ENCODE measurements around the gene NT5DC1. TPM values are rescaled to one million over a fixed set of nuclear protein-coding genes. Genes with fewer than 3 reads are reported as not detected.
"Not testable (repeated sequence)": the region's sequence is repeated elsewhere in the genome, so short reads cannot be mapped to it uniquely, and the experiment has no call there.

NT5DC1 gene
- total RNA-seq, 1 donor, result 7.8 TPM

GRCh38 chr6:116280933-116281316 is 180.3 kb downstream of the NT5DC1 start:
- DNase-seq (ENCODE audit: low read depth), result no peak
- no peak for TF ChIP-seq CTCF (IDR thresholded peaks at IDR 0.05; ENCODE audit: insufficient read depth, low read depth, low read length)
- H3K4me3 ChIP-seq (ENCODE audit: low read depth, low read length), result no peak overlapping the region

- no peak overlapping the region for H3K4me3 ChIP-seq (ENCODE audit: low read depth, low read length)
- DNase-seq (ENCODE audit: low read depth), result peak; percentile 18
- no peak for TF ChIP-seq CTCF (IDR thresholded peaks at IDR 0.05; ENCODE audit: insufficient read depth, low read depth, low read length)
Measured at GRCh38 chr6:116282698-116283097, 182.0 kb downstream of the NT5DC1 start.

- TF ChIP-seq CTCF (IDR thresholded peaks at IDR 0.05; ENCODE audit: insufficient read depth, low read depth, low read length), result no peak
- no peak overlapping the region for H3K4me3 ChIP-seq (ENCODE audit: low read depth, low read length)
- DNase-seq (ENCODE audit: low read depth), result no peak
Measured at GRCh38 chr6:116283191-116283590, 182.5 kb downstream of the NT5DC1 start.

- DNase-seq (ENCODE audit: low read depth); H3K4me3 ChIP-seq (ENCODE audit: low read depth, low read length): not testable (repeated sequence)
Measured at GRCh38 chr6:116284984-116285383, 184.3 kb downstream of the NT5DC1 start.

- no peak for DNase-seq (ENCODE audit: low read depth)
- no peak for TF ChIP-seq CTCF (IDR thresholded peaks at IDR 0.05; ENCODE audit: insufficient read depth, low read depth, low read length)
Measured at GRCh38 chr6:116286773-116287358, 186.2 kb downstream of the NT5DC1 start.

GRCh38 chr6:116287689-116288282 is 187.1 kb downstream of the NT5DC1 start:
- peak; percentile 87 for TF ChIP-seq CTCF (IDR thresholded peaks at IDR 0.05; ENCODE audit: insufficient read depth, low read depth, low read length)
- H3K4me3 ChIP-seq (ENCODE audit: low read depth, low read length), result no peak overlapping the region
- peak; percentile 70 for DNase-seq (ENCODE audit: low read depth)

More at GRCh38 chr6:116286773-116287358, 186.2 kb downstream of the NT5DC1 start:
- H3K4me3 ChIP-seq (ENCODE audit: low read depth, low read length), result no peak overlapping the region

GRCh38 chr6:116289876-116290275 is 189.2 kb downstream of the NT5DC1 start:
- H3K4me3 ChIP-seq (ENCODE audit: low read depth, low read length), result no peak overlapping the region
- DNase-seq (ENCODE audit: low read depth), result no peak
- no peak for TF ChIP-seq CTCF (IDR thresholded peaks at IDR 0.05; ENCODE audit: insufficient read depth, low read depth, low read length)
